Peyer's patch (tissue), 4 donors: ENCODE measurements around the gene TGFBR2.

Experiments
- CTCF ChIP-seq, 6 experiments: fragments of 450-650 bp in 4 of 6; fragments of 200-600 bp in 2 of 6; sonication (generic) in 1 of 6; IDR thresholded peaks; one replicate each; pipeline ENCODE4 v1.5.1; 2017 to 2019; ENCODE audit warnings: antibody characterized with exemption in 6 of 6, mild to moderate bottlenecking in 3 of 6, moderate library complexity in 1 of 6
- POLR2A ChIP-seq, 2 donors: fragments of 450-650 bp; IDR thresholded peaks; one replicate each; pipeline ENCODE4 v1.5.1; 2017; ENCODE audit warnings: antibody characterized with exemption in 2 of 2, mild to moderate bottlenecking in 2 of 2, moderate library complexity in 2 of 2

GRCh38 chr3:30612437-30613132 lies 6.2 kb downstream of the TGFBR2 start:
- TF ChIP-seq CTCF (IDR thresholded peaks at IDR 0.05) (no peak), POLR2A (IDR thresholded peaks at IDR 0.05) (no peak)
